Left ventricle myocardium inferior (tissue), 1 donor: ENCODE measurements around the gene LRRC8D. TPM values are rescaled to one million over a fixed set of nuclear protein-coding genes. Genes with fewer than 3 reads are reported as not detected.

Experiments
- DNase-seq: peaks from one replicate; pipeline ENCODE4 v3.0.0-alpha.2; 2020
- H3K27ac ChIP-seq: fragments of 200-600 bp; replicated peaks from 2 replicates; pipeline ENCODE4 v1.8.0; 2021
- H3K27me3 ChIP-seq: fragments of 200-600 bp; 2 replicates; pipeline ENCODE4 v1.8.0; 2021; ENCODE audit warnings: low read depth
- H3K36me3 ChIP-seq: fragments of 200-600 bp; 2 replicates; pipeline ENCODE4 v1.8.0; 2021
- H3K4me1 ChIP-seq: fragments of 200-600 bp; 2 replicates; pipeline ENCODE4 v1.8.0; 2021
- H3K4me3 ChIP-seq: fragments of 200-600 bp; 2 replicates; pipeline ENCODE4 v1.8.0; 2021; ENCODE audit warnings: mild to moderate bottlenecking, moderate library complexity
- H3K9me3 ChIP-seq: fragments of 200-600 bp; replicated peaks from 2 replicates; pipeline ENCODE4 v1.8.0; 2021
- CTCF ChIP-seq: fragments of 200-600 bp; IDR thresholded peaks from 2 replicates; pipeline ENCODE4 v1.8.0; 2021; ENCODE audit warnings: antibody characterized with exemption, mild to moderate bottlenecking, borderline replicate concordance
- intact Hi-C: fragments of 100-400 bp; cut with micrococcal nuclease; formaldehyde crosslinking; loops from one replicate; pipeline ENCODE4 v1.11.0; 2022
- total RNA-seq: library from RNA; stranded (reverse); fragmentation: NEBNext Ultra II Directional; extraction: Animal tissue kit (Norgen Biotek cat#: 25700); gene quantifications from one replicate; pipeline ENCODE4 v1.2.1, GENCODE V29; 2021
- donor health status: DM: no; HTN: yes; CAD: no; lungs with severe emphysema.

Gene LRRC8D
- total RNA-seq, 1 donor from 2014 or later, result 6.4 TPM

DNA sequence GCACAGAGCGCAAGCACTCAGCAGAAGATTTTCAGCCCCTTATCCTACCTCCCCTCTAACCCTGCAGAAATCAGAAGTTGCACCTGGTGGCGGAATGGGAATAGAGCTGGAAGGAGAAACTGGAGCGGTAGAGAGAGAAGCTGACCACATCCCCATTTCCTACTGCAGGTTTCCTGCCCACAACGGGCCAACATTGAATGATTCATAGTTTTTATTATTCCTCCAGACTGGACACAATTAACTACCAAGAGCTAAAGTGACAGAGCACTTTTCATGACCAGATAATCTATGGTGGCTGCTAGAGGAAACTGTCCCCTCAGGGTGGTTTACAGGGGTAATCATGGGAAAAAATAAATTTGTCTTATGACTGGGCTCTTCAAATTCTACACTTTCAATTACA lies 21.3 kb upstream of the LRRC8D start:
- intact Hi-C loops, result no loop called here
- Histone ChIP-seq H3K27ac (no peak overlapping the region), H3K36me3 (no peaks in the 10 kb centered on the region), H3K4me3 (no peak overlapping the region), H3K4me1 (no peaks in the 10 kb centered on the region), H3K27me3 (no peaks in the 10 kb centered on the region), H3K9me3 (no peaks in the 10 kb centered on the region)
- no peak for DNase-seq
- no peak for TF ChIP-seq CTCF

GRCh38 chr1:89800022-89800655 lies 20.7 kb upstream of the LRRC8D start:
- Histone ChIP-seq H3K4me3 (no peak overlapping the region), H3K27me3 (no peaks in the 10 kb centered on the region), H3K27ac (no peak overlapping the region), H3K9me3 (no peaks in the 10 kb centered on the region), H3K36me3 (no peaks in the 10 kb centered on the region), H3K4me1 (no peaks in the 10 kb centered on the region)
- DNase-seq, result no peak
- TF ChIP-seq CTCF, result no peak
- intact Hi-C loops, result no loop called here

GRCh38 chr1:89800718-89801117 lies 20.1 kb upstream of the LRRC8D start:
- DNase-seq, result no peak
- Histone ChIP-seq H3K9me3 (no peaks in the 10 kb centered on the region), H3K36me3 (no peaks in the 10 kb centered on the region), H3K4me1 (no peaks in the 10 kb centered on the region), H3K27me3 (no peaks in the 10 kb centered on the region), H3K27ac (no peak overlapping the region), H3K4me3 (no peak overlapping the region)
- no peak for TF ChIP-seq CTCF
- intact Hi-C loops, result no loop called here

GRCh38 chr1:89802051-89802450 lies 18.8 kb upstream of the LRRC8D start:
- Histone ChIP-seq H3K9me3 (no peaks in the 10 kb centered on the region), H3K27me3 (no peaks in the 10 kb centered on the region), H3K27ac (no peak overlapping the region), H3K4me1 (no peaks in the 10 kb centered on the region), H3K4me3 (no peak overlapping the region), H3K36me3 (no peaks in the 10 kb centered on the region)
- DNase-seq, result no peak
- TF ChIP-seq CTCF, result no peak
- intact Hi-C loops, result no loop called here

- Histone ChIP-seq H3K4me3 (no peak overlapping the region), H3K27ac (no peak overlapping the region), H3K27me3 (no peaks in the 10 kb centered on the region), H3K4me1 (no peaks in the 10 kb centered on the region), H3K36me3 (no peaks in the 10 kb centered on the region), H3K9me3 (no peaks in the 10 kb centered on the region)
- TF ChIP-seq CTCF, result no peak
- intact Hi-C loops, result no loop called here
- DNase-seq, result no peak
Measured at GRCh38 chr1:89802841-89803240, 18.0 kb upstream of the LRRC8D start.
